ENCODE measurements around the gene COA3.

COA3 gene, protein sequence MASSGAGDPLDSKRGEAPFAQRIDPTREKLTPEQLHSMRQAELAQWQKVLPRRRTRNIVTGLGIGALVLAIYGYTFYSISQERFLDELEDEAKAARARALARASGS

DNA sequence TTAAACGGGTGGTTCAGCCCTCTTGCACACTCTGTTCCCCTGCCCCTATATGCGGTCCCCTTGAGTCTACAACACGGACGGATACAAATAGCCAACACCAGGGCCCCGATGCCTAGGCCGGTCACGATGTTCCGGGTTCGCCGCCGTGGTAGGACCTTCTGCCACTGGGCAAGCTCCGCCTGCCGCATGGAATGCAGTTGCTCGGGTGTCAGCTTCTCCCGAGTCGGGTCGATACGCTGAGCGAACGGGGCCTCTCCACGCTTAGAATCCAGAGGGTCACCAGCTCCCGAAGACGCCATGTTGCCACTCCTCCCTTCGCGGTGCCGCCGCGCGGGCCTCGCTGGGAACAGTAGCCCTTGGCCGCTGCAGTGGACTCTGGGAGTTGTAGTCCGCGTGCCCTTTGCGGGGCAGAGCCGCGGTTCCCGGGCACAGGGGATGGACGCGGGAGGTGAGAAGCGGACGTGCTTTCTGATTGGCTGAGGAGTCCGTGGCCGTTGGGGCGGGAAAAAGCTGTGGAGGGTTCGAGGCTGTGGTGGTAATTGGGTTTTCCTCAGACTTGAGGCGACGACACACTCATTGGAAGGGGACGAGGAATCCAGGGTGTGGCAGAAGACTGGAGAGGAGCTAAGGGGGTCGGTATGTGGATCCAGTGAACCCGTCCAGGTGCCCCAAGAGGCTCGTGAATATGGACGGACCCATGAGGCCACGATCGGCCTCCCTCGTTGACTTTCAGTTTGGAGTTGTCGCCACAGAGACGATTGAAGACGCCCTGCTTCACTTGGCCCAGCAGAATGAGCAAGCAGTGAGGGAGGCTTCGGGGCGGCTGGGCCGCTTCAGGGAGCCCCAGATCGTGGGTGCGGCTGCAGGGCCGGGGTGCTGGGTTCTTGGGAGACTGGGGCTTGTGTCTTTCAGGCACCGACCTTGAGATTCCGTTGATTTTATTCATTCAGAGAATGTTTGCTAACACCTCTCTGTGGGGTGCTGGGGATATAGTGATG lies at the start of gene COA3, which contains the start of gene CNTD1:
Gene COA3 (minus strand): TSS at position 322 of the 998 bp plus-strand sequence. CDS start 23 bp downstream, at position 299.
Gene CNTD1 (plus strand): TSS at position 479 of the 998 bp plus-strand sequence. CDS start 207 bp downstream, at position 686.
- DNase-seq (ENCODE audit: low read depth in 2 of 2): peak; percentile 48 to 69

DNA sequence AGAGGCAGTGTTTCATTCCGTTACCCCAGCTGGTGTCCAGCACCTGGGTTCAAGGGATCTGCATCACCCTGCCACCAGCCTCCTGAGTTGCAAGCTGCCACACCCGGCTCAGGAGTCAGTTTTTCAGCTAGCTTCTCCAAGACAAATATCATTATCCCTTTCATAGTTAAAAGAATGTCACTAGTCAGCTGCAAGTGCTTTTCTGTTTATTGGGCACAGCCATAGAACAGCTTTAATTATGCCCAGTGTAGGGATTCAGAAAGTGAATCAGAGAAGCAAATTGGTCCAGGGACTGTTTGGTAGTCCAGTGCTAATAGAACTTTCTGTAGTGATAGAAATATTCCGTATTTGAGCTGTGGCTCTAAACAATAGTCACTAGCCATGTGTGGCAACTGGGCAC lies 49.6 kb upstream of the COA3 start:
- no peak for DNase-seq (ENCODE audit: low read depth in 2 of 2)

DNA sequence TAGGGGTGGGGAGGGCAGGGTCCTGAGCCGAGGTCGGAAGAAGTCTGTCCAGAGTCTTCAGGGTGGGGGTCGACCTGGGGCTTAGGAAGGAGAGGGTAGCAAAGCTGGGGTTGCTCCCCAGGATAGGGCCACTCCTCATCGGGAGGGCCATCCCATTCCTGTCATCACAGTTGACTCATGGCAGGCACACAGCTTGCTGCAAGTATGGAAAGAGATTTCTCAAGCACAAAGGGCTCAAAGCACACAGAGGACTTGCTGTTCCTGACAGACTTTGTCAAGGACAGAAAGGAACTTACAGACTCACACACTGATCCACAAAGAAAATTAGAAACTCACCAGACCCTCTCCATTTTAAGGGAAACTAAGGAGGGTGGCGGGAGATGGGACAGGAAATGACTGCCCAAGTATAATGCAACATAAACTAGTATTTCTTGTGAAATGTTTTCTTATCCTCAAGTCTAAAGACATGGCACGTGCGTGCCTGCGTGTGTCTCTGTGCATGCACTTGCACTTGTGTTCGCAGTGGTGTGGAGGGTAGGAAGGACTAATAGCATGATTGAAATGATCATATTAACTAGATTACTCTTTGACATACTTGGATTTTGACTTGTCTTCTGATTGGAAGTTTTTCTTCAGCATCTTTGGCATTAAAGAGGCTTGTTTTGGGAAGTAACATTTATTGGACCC lies 48.2 kb upstream of the COA3 start:
- no peak for DNase-seq (ENCODE audit: low read depth in 2 of 2)

DNA sequence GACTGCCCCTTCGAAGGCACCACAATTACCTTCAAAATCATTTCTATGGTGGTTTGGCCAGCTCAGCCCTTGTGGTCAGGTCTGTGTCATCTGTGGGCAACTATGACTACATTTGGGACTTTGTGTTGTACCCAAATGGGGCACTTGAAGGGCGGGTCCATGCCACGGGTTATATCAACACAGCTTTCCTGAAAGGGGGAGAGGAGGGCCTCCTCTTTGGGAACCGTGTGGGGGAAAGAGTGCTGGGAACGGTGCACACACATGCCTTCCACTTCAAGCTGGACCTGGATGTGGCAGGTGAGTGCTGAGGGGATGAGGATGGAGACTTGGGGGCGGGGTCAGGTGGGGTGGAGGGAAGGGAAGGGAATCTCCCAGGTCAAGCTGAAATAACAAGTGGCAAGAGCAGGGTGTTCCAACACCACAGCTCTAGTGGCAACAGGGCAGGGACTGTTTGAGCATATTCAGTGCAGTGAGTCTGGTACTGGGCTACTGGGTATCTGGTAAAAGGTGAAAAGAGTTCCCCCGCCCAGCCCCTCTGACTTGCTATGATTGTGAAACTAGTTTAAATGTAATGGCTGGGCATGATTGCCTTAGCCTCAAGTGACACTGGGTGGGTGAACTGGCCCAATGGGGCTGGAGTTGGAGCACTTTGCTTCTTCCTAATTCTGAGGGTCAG lies 47.6 kb upstream of the COA3 start:
- no peak for DNase-seq (ENCODE audit: low read depth in 2 of 2)

DNA sequence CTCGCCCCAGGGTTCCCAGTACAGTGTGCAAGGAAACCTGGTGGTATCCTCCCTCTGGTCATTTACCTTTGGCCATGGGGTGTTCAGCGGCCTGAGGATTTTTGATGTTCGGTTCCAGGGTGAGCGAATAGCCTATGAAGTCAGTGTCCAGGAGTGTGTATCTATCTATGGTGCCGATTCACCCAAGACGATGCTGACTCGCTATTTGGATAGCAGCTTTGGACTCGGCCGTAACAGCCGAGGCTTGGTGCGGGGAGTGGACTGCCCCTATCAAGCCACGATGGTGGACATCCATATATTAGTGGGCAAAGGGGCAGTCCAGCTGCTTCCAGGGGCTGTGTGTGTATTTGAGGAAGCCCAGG lies 47.0 kb upstream of the COA3 start:
- no peak for DNase-seq (ENCODE audit: low read depth in 2 of 2)

DNA sequence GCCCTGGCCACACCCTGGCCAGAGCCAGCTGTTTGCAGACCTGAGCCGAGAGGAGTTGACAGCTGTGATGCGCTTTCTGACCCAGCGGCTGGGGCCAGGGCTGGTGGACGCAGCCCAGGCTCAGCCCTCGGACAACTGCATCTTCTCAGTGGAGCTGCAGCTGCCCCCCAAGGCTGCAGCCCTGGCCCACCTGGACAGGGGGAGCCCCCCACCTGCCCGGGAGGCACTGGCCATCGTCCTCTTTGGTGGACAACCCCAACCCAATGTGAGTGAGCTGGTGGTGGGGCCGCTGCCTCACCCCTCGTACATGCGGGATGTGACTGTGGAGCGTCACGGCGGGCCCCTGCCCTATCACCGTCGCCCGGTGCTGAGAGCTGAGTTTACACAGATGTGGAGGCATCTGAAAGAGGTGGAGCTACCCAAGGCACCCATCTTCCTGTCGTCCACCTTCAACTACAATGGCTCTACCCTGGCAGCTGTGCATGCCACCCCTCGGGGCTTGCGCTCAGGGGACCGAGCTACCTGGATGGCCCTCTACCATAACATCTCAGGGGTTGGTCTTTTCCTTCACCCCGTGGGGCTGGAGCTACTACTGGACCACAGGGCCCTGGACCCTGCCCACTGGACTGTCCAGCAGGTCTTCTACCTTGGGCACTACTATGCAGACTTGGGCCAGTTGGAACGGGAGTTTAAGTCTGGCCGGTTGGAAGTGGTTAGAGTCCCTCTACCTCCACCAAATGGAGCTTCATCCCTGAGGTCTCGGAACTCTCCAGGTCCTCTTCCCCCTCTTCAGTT lies 46.5 kb upstream of the COA3 start:
- DNase-seq (ENCODE audit: low read depth in 2 of 2): no peak

DNA sequence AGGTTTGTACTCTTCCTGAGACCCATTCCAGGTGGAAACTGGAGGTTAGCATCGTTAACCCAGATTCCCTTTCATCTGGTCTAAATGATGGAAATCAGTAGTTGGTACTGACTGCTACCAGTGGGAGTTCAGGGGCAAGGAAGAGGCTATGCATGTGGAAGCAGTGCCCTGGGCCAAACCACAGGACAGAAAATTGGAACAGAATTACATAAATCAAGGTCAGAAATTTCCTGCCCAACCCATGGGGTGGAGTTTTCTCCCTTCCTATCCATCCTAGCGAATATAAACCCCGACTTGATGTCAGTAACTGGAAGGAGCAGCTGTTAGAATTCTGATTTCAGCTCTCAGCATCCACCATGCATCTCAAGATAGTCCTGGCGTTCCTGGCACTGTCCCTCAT lies 45.8 kb upstream of the COA3 start, which contains the start of gene AOC2:
Gene AOC2 (plus strand): TSS at position 310 of the 400 bp plus-strand sequence. CDS start 47 bp downstream, at position 357.
- DNase-seq (ENCODE audit: low read depth in 2 of 2): no peak

DNA sequence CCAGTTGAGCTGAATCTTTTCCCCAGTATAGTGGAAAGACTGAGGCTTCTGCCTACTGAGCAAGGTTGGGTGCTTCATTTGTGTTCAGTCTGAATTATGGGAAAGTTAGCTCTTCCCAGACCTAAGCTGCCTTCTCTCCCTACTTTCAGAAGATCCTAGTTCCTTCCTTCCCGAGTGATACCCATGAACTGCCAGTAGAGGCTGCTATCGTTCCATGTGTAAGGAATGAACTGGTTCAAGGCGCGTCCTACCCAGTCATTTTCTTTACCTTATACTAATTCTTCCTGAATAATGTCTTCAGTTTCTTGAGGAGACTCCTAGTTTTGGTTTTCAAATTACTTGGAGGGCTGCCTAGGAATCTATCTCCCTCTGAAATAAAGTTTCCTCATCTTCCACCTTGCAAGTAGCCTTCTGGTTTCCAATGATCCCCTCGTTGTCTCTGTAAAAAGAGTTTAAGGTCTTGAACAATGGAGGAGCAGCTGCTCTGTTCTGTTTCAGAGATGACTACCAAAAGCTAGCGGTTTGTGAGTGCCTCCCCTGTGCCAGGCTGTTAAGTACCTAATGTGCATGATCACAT lies 44.9 kb upstream of the COA3 start:
- no peak for DNase-seq (ENCODE audit: low read depth in 2 of 2)

DNA sequence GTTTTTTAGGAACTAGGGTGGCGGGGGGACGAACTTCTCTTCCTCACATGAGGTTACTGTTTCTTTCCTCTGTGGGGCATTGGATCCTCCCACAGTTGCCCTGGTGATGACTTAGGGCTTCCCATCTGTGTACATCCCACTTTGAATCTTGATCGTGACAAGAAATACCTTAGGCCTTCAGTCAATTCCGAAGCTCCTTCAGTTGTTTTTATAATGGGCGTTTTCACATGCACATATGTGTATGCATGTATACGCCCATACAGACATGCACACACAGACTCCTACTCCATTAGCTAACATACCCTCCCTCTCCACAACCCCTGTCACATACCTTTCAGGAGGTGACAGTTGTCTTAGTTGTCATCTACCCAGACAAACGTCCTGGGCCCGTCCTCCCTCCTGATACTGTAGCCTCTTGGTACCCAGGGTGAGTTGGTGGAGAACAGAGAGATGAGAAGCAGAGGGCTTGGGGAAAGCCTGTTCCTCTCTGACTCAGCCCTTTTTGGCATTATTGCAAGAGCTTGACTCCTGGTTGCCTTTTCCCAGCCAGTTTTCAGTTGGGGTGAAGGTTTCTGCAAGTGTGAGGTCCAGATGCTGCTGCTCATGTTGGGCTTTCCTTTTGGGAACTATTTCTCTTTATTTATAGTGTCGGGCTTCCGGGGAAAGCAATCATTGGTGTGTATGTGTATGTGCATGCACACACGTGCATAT lies 43.6 kb upstream of the COA3 start:
- DNase-seq (ENCODE audit: low read depth in 2 of 2): no peak

DNA sequence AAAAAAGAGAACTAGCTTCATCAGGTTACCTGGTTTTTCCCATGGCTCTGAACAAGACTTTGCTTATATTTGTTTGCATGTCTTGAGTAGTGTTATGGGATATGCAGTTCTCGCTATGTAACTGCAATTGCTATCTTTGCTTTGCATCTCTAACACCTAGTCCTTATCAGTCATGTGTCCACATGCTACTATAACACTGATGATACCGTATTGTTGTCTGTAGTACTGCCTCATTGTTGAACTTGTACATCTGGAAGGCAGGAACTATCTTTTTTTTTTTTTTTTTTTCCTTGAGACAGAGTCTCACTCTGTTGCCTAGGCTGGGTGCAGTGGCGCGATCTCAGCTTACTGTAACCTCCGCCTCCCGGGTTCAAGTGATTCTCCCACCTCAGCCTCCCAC lies 37.2 kb upstream of the COA3 start:
- DNase-seq (ENCODE audit: low read depth in 2 of 2): no peak

DNA sequence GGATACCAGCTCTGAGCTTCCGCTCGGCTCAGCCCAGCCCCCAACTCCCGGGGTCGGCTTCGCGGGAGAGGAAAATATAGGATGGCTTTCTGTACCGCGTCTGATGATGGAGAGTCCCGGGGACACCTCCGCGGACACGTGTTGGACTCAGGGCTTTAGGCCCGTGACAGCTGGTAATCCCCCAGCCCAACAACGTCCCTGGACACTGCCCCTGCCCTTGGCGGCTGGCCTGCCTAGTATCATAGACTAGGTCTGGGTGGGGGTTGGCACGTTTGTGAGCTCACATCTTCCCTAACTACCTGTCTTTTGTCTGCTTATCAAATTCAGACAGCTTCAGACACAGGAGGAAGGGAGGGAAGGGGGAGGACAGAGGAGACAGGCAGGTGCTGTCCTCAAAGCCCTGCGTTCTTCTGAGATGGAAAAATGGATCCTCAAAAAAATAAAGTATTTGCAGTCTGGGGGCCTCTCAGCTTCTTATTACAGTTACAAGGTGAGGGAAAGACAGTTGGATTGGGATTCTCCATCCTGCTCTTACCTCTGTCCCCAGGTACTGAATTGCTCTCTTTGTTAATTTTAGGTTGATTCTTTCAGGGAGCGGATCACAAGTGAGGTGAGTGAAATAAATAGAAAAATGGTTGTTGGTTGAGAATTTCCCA lies 35.4 kb upstream of the COA3 start:
- DNase-seq (ENCODE audit: low read depth in 2 of 2): no peak

DNA sequence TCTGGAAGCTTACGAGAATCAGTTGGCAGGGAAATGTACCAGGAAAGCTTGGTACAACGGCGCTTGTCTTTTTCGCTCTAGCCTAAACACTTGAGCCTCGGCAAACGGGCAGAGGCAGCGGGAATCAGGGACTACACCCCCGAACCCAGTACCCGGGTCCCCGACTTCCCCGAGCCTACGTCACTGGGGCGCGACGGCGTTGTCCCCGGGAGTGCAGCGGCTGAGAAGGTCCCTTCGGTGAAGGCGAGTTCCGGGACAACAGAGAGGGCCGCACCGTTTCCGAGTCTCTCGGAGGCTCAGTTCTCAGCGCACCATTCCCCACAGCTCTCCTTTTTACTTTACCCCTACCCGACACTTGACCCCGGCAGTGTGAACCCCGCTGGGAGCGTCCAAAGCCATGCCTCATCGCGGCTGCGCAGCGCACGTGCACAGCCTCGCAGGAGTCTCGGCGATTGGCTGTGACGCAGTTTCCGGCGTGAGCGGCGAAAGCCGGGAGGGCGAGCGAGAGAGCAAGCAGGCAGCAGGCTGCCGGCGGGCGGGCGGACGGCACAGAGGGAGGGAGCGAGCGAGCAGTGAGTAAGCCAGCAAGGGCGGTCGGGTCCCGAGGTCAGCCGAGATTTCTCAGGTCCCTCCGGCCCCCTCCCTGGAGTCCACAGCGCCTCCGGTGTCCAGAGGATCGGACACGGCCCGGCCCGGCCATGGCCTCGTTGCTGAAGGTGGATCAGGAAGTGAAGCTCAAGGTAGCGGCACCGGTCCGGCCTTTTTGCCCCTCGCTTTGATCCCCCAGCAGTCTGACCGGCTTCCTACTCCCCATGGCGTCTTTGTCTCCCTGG lies 34.6 kb upstream of the COA3 start, which contains the start of gene PSME3:
Gene PSME3 (plus strand): TSS at position 464 of the 833 bp plus-strand sequence. CDS start 235 bp downstream, at position 699.
- peak; percentile 83 to 88 for DNase-seq (ENCODE audit: low read depth in 2 of 2)

DNA sequence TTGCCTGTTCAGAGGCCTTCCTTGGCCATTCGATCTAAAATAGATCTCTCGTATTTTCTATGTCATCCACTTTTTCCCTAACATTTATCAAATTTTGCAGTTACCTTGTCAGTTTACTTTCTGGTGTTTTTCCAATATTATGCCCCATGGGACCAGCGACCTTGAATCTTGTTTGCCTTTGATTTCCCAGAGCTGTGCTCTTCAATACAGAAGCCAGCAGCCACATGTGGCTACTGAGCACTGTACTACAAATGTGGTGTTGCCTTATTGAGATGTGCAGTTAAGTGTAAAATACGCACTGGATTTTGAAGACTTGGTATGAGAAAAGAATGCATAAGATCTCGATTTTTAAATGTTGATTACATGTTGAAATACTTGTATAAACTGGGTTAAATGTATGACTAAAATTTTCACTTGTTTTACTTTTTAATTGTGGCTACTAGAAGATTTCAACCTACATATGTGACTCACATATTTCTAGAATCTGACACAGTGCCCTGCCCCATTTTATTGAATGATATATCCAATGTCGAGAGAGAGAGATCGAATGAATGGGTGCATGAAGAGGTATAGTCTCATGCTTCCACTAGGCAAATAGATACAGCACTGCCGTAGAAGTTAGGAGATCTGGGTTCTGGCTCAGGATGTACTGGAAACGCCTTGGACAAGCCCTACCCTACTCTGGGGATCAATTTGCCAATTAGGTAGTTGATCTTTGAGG lies 33.9 kb upstream of the COA3 start:
- DNase-seq (ENCODE audit: low read depth in 2 of 2): no peak

DNA sequence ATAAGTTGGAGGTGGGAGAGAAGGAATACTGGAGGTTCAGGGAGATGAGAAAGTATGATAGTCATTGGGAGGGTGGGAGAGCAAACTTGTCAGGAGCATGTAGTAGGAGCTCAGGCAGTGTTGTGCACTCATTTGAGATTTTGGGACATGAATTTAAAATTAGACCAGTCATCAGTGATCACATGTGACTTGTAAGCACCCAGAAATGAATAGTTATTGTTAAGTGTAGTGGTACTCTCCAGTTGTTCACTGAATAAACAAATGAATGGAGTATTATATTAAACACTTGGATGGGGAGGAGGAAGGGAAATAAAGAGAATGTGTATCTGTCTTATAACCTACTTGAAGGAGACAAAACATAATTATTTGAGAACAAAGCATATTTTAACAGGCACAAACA lies 32.5 kb upstream of the COA3 start:
- no peak for DNase-seq (ENCODE audit: low read depth in 2 of 2)

DNA sequence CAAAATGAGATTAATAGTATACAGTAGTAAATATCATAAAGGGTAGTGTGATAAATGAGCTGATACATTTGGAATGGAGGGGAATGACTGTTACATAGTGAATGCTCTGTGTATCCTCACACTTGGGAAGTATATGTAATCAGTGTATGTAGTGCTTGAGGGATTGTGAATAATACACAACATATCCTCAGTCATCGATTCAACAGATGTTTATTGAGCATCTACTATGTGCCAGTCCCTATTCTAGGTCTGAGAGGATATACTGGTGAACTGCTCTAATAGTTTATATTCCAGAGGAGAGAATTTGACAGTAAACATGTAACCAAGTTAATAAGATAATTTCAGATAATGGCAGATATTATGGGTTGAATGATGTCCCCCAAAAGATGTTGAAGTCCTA lies 29.0 kb upstream of the COA3 start:
- DNase-seq (ENCODE audit: low read depth in 2 of 2): no peak

DNA sequence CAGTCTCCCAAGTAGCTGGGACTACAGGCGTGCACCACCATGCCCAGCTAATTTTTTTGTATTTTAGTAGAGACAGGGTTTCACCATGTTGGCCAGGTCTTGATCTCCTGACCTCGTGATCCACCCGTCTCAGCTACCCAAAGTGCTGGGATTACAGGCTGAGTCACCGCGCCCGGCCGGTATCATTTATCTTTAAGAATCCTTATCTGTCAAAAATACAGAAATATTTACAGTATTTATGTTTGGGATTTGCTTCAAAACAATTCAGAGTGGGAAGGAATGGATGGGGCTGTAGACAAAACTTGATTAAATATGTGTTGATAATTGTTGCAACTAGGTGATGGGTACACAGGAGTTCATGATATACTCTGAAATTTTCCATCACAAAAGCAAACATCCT lies 22.7 kb upstream of the COA3 start:
- no peak for DNase-seq (ENCODE audit: low read depth in 2 of 2)

DNA sequence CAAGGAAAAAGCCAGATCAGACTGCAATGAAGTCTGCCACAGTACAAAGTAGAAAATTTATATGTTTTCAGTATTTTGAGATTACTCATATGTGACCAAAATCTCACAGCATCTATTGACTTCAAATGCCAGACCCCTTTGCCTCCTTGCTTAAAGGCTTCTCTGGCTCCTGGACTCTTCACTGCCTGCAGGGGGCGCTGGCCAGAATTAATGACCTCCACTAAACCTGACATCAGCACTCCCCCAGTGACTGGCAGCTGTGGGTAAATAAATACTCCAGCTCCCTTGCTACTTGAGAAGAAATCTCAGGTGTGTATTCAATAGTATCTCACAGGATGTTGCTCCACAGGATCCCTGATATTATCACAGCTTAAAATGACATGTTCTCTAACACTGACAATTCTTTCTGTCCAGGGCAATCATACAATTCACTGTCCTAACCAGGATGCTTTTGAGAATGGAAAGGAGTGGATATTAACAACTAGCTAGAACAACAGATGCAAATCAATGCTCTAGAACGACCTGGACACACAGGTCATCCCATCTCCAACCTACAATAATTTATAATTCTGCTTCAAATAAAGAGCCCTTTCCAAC lies 21.5 kb upstream of the COA3 start:
- DNase-seq (ENCODE audit: low read depth in 2 of 2): peak; percentile 34 to 41

Measured in stimulated activated CD8-positive, alpha-beta memory T cell treated with anti-CD3 and anti-CD28 coated beads, Interleukin-7, amount 100 ng/mL, for 4 hours (primary cell).